ENCODE results near the gene CGRRF1.

Gene CGRRF1

DNA sequence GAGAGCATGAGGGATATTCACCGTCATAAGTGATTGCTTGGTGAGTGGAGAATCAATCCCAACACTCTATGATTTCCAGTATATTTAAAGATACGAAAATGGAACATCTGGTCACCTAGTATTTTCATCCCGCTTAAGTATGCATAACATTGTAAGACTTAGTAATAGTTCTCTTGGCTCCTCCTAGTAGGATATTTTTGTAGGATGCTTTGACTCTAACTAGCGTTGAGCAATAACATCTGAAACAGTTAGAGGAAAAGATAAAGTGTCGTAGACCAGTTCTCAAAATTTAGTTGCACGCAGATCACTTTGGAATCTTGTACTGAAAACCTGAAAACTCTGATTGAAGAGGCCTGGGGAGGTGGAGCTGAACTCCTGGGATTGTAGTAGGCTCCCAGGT, 64.8 kb downstream of the CGRRF1 start:
- H3K4me1 Mint-ChIP-seq: peaks cover 5% of the 10 kb centered on the region
- H3K36me3 Mint-ChIP-seq: peaks cover 17% of the 10 kb centered on the region
- H3K27me3 Mint-ChIP-seq: peaks cover 6% of the 10 kb centered on the region
- no peak overlapping the region for H3K4me3 Mint-ChIP-seq
- H3K9me3 Mint-ChIP-seq: peaks cover 6% of the 10 kb centered on the region
- H3K27ac Mint-ChIP-seq: no peak overlapping the region

- no peaks in the 10 kb centered on the region for H3K4me1 Mint-ChIP-seq
- no peaks in the 10 kb centered on the region for H3K27me3 Mint-ChIP-seq
- H3K36me3 Mint-ChIP-seq: peaks cover 10% of the 10 kb centered on the region
- H3K9me3 Mint-ChIP-seq: no peaks in the 10 kb centered on the region
- no peak overlapping the region for H3K4me3 Mint-ChIP-seq
- no peak overlapping the region for H3K27ac Mint-ChIP-seq
These were observed 67.8 kb downstream of the CGRRF1 start for GRCh38 chr14:54577494-54577893.

DNA sequence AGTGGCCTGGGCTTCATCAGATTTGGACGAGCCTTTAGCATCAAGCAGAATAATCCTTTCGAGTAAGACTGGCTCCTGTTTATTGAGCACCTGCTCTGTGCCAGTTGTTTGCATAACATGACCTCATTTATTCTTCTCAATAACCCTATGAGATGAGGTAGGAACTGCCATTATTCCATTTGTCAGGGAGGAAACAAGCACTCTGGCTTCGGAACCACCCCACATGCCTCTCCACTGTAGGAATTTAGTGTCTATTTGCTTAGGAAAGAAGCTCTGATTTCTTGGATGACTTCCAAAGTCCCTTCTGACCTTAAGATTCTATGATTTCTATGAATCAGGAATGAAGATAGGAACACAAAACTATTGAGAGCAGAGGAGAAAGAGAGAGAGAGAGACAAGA, 68.3 kb downstream of the CGRRF1 start:
- no peaks in the 10 kb centered on the region for H3K4me1 Mint-ChIP-seq
- no peak overlapping the region for H3K27ac Mint-ChIP-seq
- no peaks in the 10 kb centered on the region for H3K27me3 Mint-ChIP-seq
- H3K4me3 Mint-ChIP-seq: no peak overlapping the region
- H3K9me3 Mint-ChIP-seq: no peaks in the 10 kb centered on the region
- H3K36me3 Mint-ChIP-seq: peaks cover 10% of the 10 kb centered on the region

- no peak overlapping the region for H3K27ac Mint-ChIP-seq
- no peaks in the 10 kb centered on the region for H3K27me3 Mint-ChIP-seq
- H3K36me3 Mint-ChIP-seq: peaks cover 5% of the 10 kb centered on the region
- H3K4me3 Mint-ChIP-seq: no peak overlapping the region
- H3K9me3 Mint-ChIP-seq: no peaks in the 10 kb centered on the region
- H3K4me1 Mint-ChIP-seq: no peaks in the 10 kb centered on the region
These were observed 69.9 kb downstream of the CGRRF1 start for GRCh38 chr14:54579621-54580020.

GRCh38 chr14:54580933-54581332, 71.2 kb downstream of the CGRRF1 start:
- H3K4me1 Mint-ChIP-seq: no peaks in the 10 kb centered on the region
- H3K27me3 Mint-ChIP-seq: no peaks in the 10 kb centered on the region
- no peak overlapping the region for H3K27ac Mint-ChIP-seq
- H3K36me3 Mint-ChIP-seq: peaks cover 4% of the 10 kb centered on the region
- H3K9me3 Mint-ChIP-seq: no peaks in the 10 kb centered on the region
- H3K4me3 Mint-ChIP-seq: no peak overlapping the region

GRCh38 chr14:54582334-54582733, 72.6 kb downstream of the CGRRF1 start:
- H3K36me3 Mint-ChIP-seq: no peaks in the 10 kb centered on the region
- H3K4me1 Mint-ChIP-seq: no peaks in the 10 kb centered on the region
- no peak overlapping the region for H3K27ac Mint-ChIP-seq
- H3K4me3 Mint-ChIP-seq: no peak overlapping the region
- no peaks in the 10 kb centered on the region for H3K27me3 Mint-ChIP-seq
- H3K9me3 Mint-ChIP-seq: no peaks in the 10 kb centered on the region

DNA sequence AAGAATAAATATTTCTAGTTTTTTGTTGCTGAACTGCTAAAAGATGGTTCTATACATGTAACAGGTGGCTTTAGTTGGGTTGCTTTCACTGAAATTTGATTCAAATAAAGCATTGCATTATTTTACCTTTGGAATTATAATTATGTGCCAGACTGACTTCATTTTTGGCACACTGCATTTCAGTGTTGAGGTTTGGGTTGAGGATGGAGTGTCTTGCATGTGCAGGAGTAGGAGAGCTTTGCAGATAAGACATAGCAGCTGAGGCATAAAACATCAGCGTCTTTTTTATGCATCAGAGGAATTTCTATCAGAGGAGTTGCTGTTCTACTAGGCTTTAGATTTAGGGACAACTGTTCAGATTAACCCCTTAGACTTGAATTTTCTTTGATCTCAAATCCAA, 74.4 kb downstream of the CGRRF1 start:
- H3K27ac Mint-ChIP-seq: no peak overlapping the region
- no peaks in the 10 kb centered on the region for H3K4me1 Mint-ChIP-seq
- H3K9me3 Mint-ChIP-seq: no peaks in the 10 kb centered on the region
- peaks cover 2% of the 10 kb centered on the region for H3K27me3 Mint-ChIP-seq
- no peaks in the 10 kb centered on the region for H3K36me3 Mint-ChIP-seq
- no peak overlapping the region for H3K4me3 Mint-ChIP-seq

GRCh38 chr14:54585214-54585613, 75.5 kb downstream of the CGRRF1 start:
- H3K9me3 Mint-ChIP-seq: no peaks in the 10 kb centered on the region
- no peak overlapping the region for H3K27ac Mint-ChIP-seq
- H3K4me3 Mint-ChIP-seq: no peak overlapping the region
- no peaks in the 10 kb centered on the region for H3K36me3 Mint-ChIP-seq
- H3K4me1 Mint-ChIP-seq: no peaks in the 10 kb centered on the region
- H3K27me3 Mint-ChIP-seq: peaks cover 2% of the 10 kb centered on the region
